ENCODE data around the gene LIMS2.

GRCh38 chr2:127683757-127684156, 8.4 kb upstream of the LIMS2 start:
- TF ChIP-seq, protein P1, sequence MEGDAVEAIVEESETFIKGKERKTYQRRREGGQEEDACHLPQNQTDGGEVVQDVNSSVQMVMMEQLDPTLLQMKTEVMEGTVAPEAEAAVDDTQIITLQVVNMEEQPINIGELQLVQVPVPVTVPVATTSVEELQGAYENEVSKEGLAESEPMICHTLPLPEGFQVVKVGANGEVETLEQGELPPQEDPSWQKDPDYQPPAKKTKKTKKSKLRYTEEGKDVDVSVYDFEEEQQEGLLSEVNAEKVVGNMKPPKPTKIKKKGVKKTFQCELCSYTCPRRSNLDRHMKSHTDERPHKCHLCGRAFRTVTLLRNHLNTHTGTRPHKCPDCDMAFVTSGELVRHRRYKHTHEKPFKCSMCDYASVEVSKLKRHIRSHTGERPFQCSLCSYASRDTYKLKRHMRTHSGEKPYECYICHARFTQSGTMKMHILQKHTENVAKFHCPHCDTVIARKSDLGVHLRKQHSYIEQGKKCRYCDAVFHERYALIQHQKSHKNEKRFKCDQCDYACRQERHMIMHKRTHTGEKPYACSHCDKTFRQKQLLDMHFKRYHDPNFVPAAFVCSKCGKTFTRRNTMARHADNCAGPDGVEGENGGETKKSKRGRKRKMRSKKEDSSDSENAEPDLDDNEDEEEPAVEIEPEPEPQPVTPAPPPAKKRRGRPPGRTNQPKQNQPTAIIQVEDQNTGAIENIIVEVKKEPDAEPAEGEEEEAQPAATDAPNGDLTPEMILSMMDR (conservative IDR thresholded peaks at IDR 0.05; ENCODE audit: low read length): no peak
- no peak for TF ChIP-seq EZH2phosphoT487 (IDR thresholded peaks at IDR 0.05; ENCODE audit: borderline replicate concordance, low read depth, low read length)
